Type B pancreatic cell (in vitro differentiated cells): ENCODE results near the gene MYO5B. TPM values are rescaled to one million over a fixed set of nuclear protein-coding genes. Genes with fewer than 3 reads are reported as not detected.

ENCODE experiments used
- DNase-seq: peaks from one replicate; pipeline ENCODE4 v3.0.0; 2021; ENCODE audit warnings: mixed read lengths; ENCODE audit not compliant: unreplicated experiment; ENCODE audit errors: extremely low spot score
- H3K27ac Mint-ChIP-seq: 2 replicates; pipeline ENCODE4 v1.8.0; 2021; ENCODE audit warnings: mild to moderate bottlenecking, mixed read lengths
- H3K27me3 Mint-ChIP-seq: 2 replicates; pipeline ENCODE4 v1.8.0; 2021; ENCODE audit warnings: mixed read lengths
- H3K36me3 Mint-ChIP-seq: 2 replicates; pipeline ENCODE4 v1.8.0; 2021; ENCODE audit warnings: mixed read lengths
- H3K4me1 Mint-ChIP-seq: one replicate; pipeline ENCODE4 v1.8.0; 2021; ENCODE audit warnings: mixed read lengths; ENCODE audit not compliant: unreplicated experiment
- H3K4me3 Mint-ChIP-seq: 2 replicates; pipeline ENCODE4 v1.8.0; 2021; ENCODE audit warnings: mild to moderate bottlenecking, mixed read lengths
- H3K9me3 Mint-ChIP-seq: 2 replicates; pipeline ENCODE4 v1.8.0; 2021; ENCODE audit warnings: mixed read lengths
- total RNA-seq: library from RNA; stranded (reverse); gene quantifications from 2 replicates; pipeline ENCODE4 v1.2.1, GENCODE V29; 2021; ENCODE audit warnings: low replicate concordance
- TF ChIP-seq, protein P1 (sequence below): fragments of 200-600 bp; sonication (generic); conservative IDR thresholded peaks from 2 replicates; pipeline ENCODE4 v1.5.0; 2021; ENCODE audit warnings: antibody characterized with exemption, mild to moderate bottlenecking

Gene MYO5B
- total RNA-seq, 1 donor from 2014 or later, result 51.7 TPM

DNA sequence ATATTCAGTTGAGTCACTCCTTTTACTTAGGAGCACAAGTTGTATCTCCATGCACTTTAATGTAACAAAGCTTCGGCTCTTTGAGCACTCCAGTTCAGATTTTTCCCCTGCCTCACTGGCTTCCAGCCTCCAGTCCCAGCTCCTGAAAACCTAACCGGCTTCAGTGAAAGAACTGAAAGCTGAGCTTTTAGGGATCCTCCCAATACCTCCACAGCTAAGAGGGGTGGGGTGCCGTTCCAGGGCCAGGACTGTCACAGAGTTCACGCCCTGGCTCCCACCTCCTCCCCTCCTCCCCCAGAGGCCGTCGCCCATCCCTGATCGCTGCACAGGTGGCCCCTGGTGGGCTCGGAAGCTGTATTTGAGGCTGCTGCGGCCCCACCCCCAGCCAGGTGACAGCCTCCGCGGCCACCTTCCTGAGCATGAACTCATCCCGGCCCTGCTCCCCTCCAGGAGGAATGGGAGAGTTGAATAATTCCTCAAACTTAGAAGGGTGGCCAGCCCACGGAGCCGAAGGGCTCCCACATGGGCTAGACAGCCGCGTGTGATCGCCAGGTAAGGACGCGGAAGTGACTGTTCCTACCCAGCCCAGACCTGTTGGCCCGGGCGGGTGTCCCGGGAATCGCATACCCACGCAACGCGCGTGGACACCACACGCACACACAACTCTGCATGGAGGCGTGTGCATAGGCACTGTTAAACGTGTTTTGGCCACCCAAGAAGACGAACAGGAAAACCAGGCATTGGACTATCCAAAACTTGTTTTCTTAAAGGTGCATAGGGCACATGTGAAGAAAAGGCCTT, 1.8 kb downstream of the MYO5B start:
- H3K27ac Mint-ChIP-seq, result peak overlapping the region; percentile 89
- peak overlapping the region; percentile 94 for H3K4me3 Mint-ChIP-seq
- DNase-seq, result no peak
- no peaks in the 10 kb centered on the region for H3K9me3 Mint-ChIP-seq
- no peaks in the 10 kb centered on the region for H3K36me3 Mint-ChIP-seq
- TF ChIP-seq, protein P1, sequence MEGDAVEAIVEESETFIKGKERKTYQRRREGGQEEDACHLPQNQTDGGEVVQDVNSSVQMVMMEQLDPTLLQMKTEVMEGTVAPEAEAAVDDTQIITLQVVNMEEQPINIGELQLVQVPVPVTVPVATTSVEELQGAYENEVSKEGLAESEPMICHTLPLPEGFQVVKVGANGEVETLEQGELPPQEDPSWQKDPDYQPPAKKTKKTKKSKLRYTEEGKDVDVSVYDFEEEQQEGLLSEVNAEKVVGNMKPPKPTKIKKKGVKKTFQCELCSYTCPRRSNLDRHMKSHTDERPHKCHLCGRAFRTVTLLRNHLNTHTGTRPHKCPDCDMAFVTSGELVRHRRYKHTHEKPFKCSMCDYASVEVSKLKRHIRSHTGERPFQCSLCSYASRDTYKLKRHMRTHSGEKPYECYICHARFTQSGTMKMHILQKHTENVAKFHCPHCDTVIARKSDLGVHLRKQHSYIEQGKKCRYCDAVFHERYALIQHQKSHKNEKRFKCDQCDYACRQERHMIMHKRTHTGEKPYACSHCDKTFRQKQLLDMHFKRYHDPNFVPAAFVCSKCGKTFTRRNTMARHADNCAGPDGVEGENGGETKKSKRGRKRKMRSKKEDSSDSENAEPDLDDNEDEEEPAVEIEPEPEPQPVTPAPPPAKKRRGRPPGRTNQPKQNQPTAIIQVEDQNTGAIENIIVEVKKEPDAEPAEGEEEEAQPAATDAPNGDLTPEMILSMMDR, result no peak
- peaks cover 4% of the 10 kb centered on the region for H3K4me1 Mint-ChIP-seq
- H3K27me3 Mint-ChIP-seq, result peaks cover 76% of the 10 kb centered on the region

DNA sequence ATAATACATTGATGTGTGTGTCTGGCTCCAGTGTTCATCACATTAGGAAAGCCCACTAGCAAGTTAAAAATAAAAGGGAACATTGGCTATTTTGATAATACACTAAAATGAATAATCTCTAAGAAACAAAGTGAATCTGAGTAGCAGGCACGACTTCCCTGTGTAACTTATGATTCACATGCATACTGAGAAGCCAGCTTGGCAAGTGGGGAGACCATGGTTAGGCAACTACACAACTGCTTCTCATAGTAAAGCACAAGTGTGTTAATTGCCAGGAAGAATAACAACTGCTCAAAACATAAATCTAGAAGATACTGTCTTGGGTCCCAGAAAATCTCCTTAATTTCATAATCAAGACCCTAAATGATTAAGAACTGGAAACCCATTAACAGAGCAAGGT, 4.0 kb downstream of the MYO5B start:
- H3K27me3 Mint-ChIP-seq, result peaks cover 61% of the 10 kb centered on the region
- no peaks in the 10 kb centered on the region for H3K36me3 Mint-ChIP-seq
- peaks cover 4% of the 10 kb centered on the region for H3K4me1 Mint-ChIP-seq
- peak overlapping the region; percentile 11 for H3K4me3 Mint-ChIP-seq
- no peak for DNase-seq
- H3K9me3 Mint-ChIP-seq, result no peaks in the 10 kb centered on the region
- H3K27ac Mint-ChIP-seq, result no peak overlapping the region
- TF ChIP-seq, protein P1, result no peak

GRCh38 chr18:50190236-50190635, 4.7 kb downstream of the MYO5B start:
- no peak overlapping the region for H3K4me3 Mint-ChIP-seq
- no peaks in the 10 kb centered on the region for H3K9me3 Mint-ChIP-seq
- TF ChIP-seq, protein P1, result no peak
- no peak for DNase-seq
- H3K27me3 Mint-ChIP-seq, result peaks cover 54% of the 10 kb centered on the region
- H3K4me1 Mint-ChIP-seq, result peaks cover 4% of the 10 kb centered on the region
- H3K36me3 Mint-ChIP-seq, result no peaks in the 10 kb centered on the region
- H3K27ac Mint-ChIP-seq, result no peak overlapping the region

- H3K4me3 Mint-ChIP-seq, result peak overlapping the region; percentile 2
- H3K4me1 Mint-ChIP-seq, result peaks cover 5% of the 10 kb centered on the region
- H3K9me3 Mint-ChIP-seq, result no peaks in the 10 kb centered on the region
- TF ChIP-seq, protein P1, result no peak
- H3K27ac Mint-ChIP-seq, result peak overlapping the region; percentile 10
- H3K36me3 Mint-ChIP-seq, result no peaks in the 10 kb centered on the region
- no peak for DNase-seq
- peaks cover 53% of the 10 kb centered on the region for H3K27me3 Mint-ChIP-seq
Observed at GRCh38 chr18:50189160-50189559, 5.8 kb downstream of the MYO5B start.

DNA sequence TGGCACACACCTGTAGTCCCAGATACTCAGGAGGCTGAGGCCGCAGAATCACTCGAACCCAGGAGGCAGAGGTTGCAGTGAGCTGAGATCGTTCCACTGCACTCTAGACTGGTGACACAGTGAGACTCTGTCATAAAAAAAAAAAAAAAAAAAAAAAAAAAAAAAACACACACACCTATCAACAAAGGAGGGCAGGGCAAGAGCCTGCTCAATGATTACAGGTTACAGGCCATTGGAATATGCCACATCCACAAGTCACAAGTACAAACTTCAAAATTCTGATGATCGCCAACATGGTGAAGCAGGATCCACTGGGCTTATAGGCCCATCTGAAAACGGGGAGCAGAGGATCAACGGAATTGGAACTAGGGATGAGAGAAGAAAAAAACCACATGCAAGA, 6.3 kb downstream of the MYO5B start:
- H3K4me3 Mint-ChIP-seq, result no peak overlapping the region
- H3K36me3 Mint-ChIP-seq, result no peaks in the 10 kb centered on the region
- H3K27me3 Mint-ChIP-seq, result peaks cover 48% of the 10 kb centered on the region
- TF ChIP-seq, protein P1, result no peak
- no peak for DNase-seq
- H3K9me3 Mint-ChIP-seq, result no peaks in the 10 kb centered on the region
- H3K27ac Mint-ChIP-seq, result peak overlapping the region; percentile 10
- H3K4me1 Mint-ChIP-seq, result peaks cover 7% of the 10 kb centered on the region
